ENCODE measurements around the gene SERGEF.

SERGEF gene

GRCh38 chr11:17855531-17856290, 157.1 kb downstream of the SERGEF start:
- FAIRE-seq, result no peak

GRCh38 chr11:17853280-17853679, 159.6 kb downstream of the SERGEF start:
- no peak for FAIRE-seq

GRCh38 chr11:17852246-17852645, 160.6 kb downstream of the SERGEF start:
- no peak for FAIRE-seq

- no peak for FAIRE-seq
Observed at GRCh38 chr11:17851697-17852096, 161.2 kb downstream of the SERGEF start.

- FAIRE-seq, result no peak
Observed at GRCh38 chr11:17850336-17850735, 162.5 kb downstream of the SERGEF start.

GRCh38 chr11:17848715-17849114, 164.1 kb downstream of the SERGEF start:
- FAIRE-seq, result no peak

- FAIRE-seq, result no peak
Observed at GRCh38 chr11:17846852-17847453, 165.9 kb downstream of the SERGEF start.

GRCh38 chr11:17845431-17845881, 167.4 kb downstream of the SERGEF start:
- no peak for FAIRE-seq

- no peak for FAIRE-seq
Observed at GRCh38 chr11:17840101-17840548, 172.7 kb downstream of the SERGEF start.

GRCh38 chr11:17839450-17839849, 173.4 kb downstream of the SERGEF start:
- no peak for FAIRE-seq

GRCh38 chr11:17838102-17838501, 174.7 kb downstream of the SERGEF start:
- no peak for FAIRE-seq

GRCh38 chr11:17831883-17832282, 181.0 kb downstream of the SERGEF start:
- no peak for FAIRE-seq

GRCh38 chr11:17831228-17831627, 181.6 kb downstream of the SERGEF start:
- FAIRE-seq, result no peak

- no peak for FAIRE-seq
Observed at GRCh38 chr11:17828311-17828751, 184.5 kb downstream of the SERGEF start.

GRCh38 chr11:17827006-17827405, 185.8 kb downstream of the SERGEF start:
- FAIRE-seq, result no peak

- FAIRE-seq, result no peak
Observed at GRCh38 chr11:17822401-17822781, 190.5 kb downstream of the SERGEF start.

GRCh38 chr11:17821648-17822400, 191.0 kb downstream of the SERGEF start:
- no peak for FAIRE-seq

GRCh38 chr11:17816232-17816931, 196.5 kb downstream of the SERGEF start:
- no peak for FAIRE-seq

- no peak for FAIRE-seq
Observed at GRCh38 chr11:17814546-17814945, 198.3 kb downstream of the SERGEF start.

GRCh38 chr11:17813391-17814059, 199.3 kb downstream of the SERGEF start:
- FAIRE-seq, result no peak

GRCh38 chr11:17812865-17813187, 200.0 kb downstream of the SERGEF start:
- FAIRE-seq, result no peak

GRCh38 chr11:17812091-17812864, 200.6 kb downstream of the SERGEF start:
- no peak for FAIRE-seq

All from colon (tissue), 2 donors.